ENCODE measurements around the gene RS1. TPM values are rescaled to one million over a fixed set of nuclear protein-coding genes. Genes with fewer than 3 reads are reported as not detected.

Gene RS1
- not detected in 2 replicates for total RNA-seq

DNA sequence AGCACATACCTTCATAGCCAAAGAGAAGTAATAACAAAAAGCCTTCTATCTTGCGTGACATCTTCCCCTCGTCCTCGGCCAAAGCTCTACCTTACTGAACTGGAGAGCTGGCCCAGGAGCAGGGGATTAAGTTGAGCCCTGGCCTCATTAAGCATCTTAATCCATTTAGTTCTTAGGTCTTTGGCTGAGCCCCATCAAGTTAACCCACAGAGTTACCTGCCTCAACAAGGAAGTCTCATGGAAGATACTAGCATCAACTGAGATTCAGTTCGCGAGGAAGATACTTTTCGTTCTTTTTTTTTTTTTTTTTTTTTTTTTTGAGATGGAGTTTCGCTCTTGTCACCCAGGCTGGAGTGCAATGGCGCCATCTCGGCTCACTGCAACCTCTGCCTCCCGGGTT is at the start of gene RS1:
Gene RS1 (minus strand): TSS at position 101 of the 400 bp plus-strand sequence. CDS start 40 bp downstream, at position 61.
- Mint-ChIP-seq H3K4me1 (ENCODE audit: low read depth) (peaks cover 7% of the 10 kb centered on the region), H3K9me3 (no peaks in the 10 kb centered on the region), H3K27me3 (ENCODE audit: low read depth) (peaks cover 4% of the 10 kb centered on the region), H3K27ac (no peak within 1 kb of the TSS), H3K36me3 (ENCODE audit: low read depth) (no peaks in the 10 kb centered on the region), H3K4me3 (ENCODE audit: low read depth) (peak within 1 kb of the TSS; percentile 17)
- intact Hi-C loops (cut with micrococcal nuclease): loop anchor here (10.0 kb wide), 3 partner anchors 213 to 673 kb away; partner anchors contain the start of genes PDHA1 and PHKA2
- no peak for DNase-seq (ENCODE audit: low spot score)

- Mint-ChIP-seq H3K4me3 (ENCODE audit: low read depth) (no peak overlapping the region), H3K27me3 (ENCODE audit: low read depth) (no peaks in the 10 kb centered on the region), H3K27ac (no peak overlapping the region), H3K36me3 (ENCODE audit: low read depth) (no peaks in the 10 kb centered on the region), H3K4me1 (ENCODE audit: low read depth) (no peaks in the 10 kb centered on the region), H3K9me3 (no peaks in the 10 kb centered on the region)
- intact Hi-C loops (cut with micrococcal nuclease): no loop called here
- no peak for DNase-seq (ENCODE audit: low spot score)
Observed at GRCh38 chrX:18719852-18720251, 47.9 kb upstream of the RS1 start.

DNA sequence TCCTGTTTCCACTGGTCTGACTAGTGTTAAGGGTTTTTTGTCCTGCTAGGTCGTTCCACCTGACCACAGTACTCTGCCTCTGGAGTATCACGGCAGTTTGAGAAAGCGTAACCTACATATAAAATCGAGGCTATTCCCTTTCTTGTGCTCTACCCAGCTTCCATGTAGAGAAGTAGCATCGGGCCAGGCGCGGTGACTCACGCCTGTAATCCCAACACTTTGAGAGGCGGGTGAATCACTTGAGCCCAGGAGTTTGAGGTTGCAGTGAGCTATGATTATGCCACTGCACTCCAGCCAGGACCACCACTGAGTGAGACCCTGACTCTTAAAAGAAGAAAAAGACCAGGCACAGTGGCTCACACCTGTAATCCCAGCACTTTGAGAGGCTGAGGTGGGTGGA is 43.0 kb upstream of the RS1 start:
- DNase-seq (ENCODE audit: low spot score): no peak
- intact Hi-C loops (cut with micrococcal nuclease): no loop called here
- H3K27ac Mint-ChIP-seq: no peak overlapping the region
- no peaks in the 10 kb centered on the region for H3K4me1 Mint-ChIP-seq (ENCODE audit: low read depth)
- H3K4me3 Mint-ChIP-seq (ENCODE audit: low read depth): no peak overlapping the region
- no peaks in the 10 kb centered on the region for H3K36me3 Mint-ChIP-seq (ENCODE audit: low read depth)
- no peaks in the 10 kb centered on the region for H3K9me3 Mint-ChIP-seq
- no peaks in the 10 kb centered on the region for H3K27me3 Mint-ChIP-seq (ENCODE audit: low read depth)

- H3K36me3 Mint-ChIP-seq (ENCODE audit: low read depth): no peaks in the 10 kb centered on the region
- H3K4me3 Mint-ChIP-seq (ENCODE audit: low read depth): no peak overlapping the region
- H3K27me3 Mint-ChIP-seq (ENCODE audit: low read depth): peaks cover 1% of the 10 kb centered on the region
- intact Hi-C loops (cut with micrococcal nuclease): no loop called here
- H3K4me1 Mint-ChIP-seq (ENCODE audit: low read depth): no peaks in the 10 kb centered on the region
- no peaks in the 10 kb centered on the region for H3K9me3 Mint-ChIP-seq
- no peak for DNase-seq (ENCODE audit: low spot score)
- H3K27ac Mint-ChIP-seq: no peak overlapping the region
Observed at GRCh38 chrX:18709833-18710232, 37.9 kb upstream of the RS1 start.

DNA sequence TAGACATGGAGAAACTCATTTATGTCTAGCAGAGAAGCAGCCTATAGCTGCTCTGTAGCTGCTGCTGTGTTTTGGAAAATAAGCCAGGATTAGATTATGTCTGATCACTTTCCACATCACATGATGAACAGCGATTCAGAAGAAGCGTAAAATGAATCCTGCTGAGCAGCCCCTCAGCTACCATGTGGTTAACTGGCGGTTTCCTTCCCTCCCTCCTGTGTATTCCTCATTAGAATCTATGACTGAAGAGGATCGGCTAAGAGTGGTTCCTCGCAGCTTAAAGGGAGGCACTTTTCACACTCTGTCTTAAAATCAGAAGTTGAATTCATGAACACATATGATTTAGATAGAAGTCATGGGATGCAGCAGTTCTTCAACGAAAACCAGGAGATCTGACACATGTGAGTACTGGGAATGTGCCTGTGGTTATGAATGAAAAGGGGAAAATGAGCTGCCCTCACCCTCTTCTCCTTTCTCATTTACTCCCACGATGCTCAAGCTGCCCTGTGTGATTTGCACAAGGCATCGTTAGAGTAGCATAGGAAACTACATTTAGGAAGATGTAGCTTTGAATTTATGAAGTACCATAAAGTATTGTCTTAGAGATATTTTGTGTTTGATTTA is 35.6 kb upstream of the RS1 start, which contains the start of gene PPEF1:
Gene PPEF1 (plus strand): TSS at position 220 of the 624 bp plus-strand sequence. CDS start 136 bp downstream, at position 356.
- H3K27me3 Mint-ChIP-seq (ENCODE audit: low read depth): peaks cover 1% of the 10 kb centered on the region
- H3K36me3 Mint-ChIP-seq (ENCODE audit: low read depth): no peaks in the 10 kb centered on the region
- H3K4me3 Mint-ChIP-seq (ENCODE audit: low read depth): no peak within 1 kb of the TSS
- no peak for DNase-seq (ENCODE audit: low spot score)
- intact Hi-C loops (cut with micrococcal nuclease): no loop called here
- no peaks in the 10 kb centered on the region for H3K4me1 Mint-ChIP-seq (ENCODE audit: low read depth)
- H3K27ac Mint-ChIP-seq: no peak within 1 kb of the TSS
- H3K9me3 Mint-ChIP-seq: no peaks in the 10 kb centered on the region

- intact Hi-C loops (cut with micrococcal nuclease): no loop called here
- Mint-ChIP-seq H3K9me3 (no peaks in the 10 kb centered on the region), H3K36me3 (ENCODE audit: low read depth) (no peaks in the 10 kb centered on the region), H3K27ac (no peak overlapping the region), H3K4me3 (ENCODE audit: low read depth) (no peak overlapping the region), H3K27me3 (ENCODE audit: low read depth) (no peaks in the 10 kb centered on the region), H3K4me1 (ENCODE audit: low read depth) (no peaks in the 10 kb centered on the region)
- no peak for DNase-seq (ENCODE audit: low spot score)
Observed at GRCh38 chrX:18702362-18703195, 30.7 kb upstream of the RS1 start.

GRCh38 chrX:18701621-18702361 is 29.9 kb upstream of the RS1 start:
- no peak for DNase-seq (ENCODE audit: low spot score)
- Mint-ChIP-seq H3K9me3 (no peaks in the 10 kb centered on the region), H3K4me1 (ENCODE audit: low read depth) (no peaks in the 10 kb centered on the region), H3K36me3 (ENCODE audit: low read depth) (no peaks in the 10 kb centered on the region), H3K27me3 (ENCODE audit: low read depth) (no peaks in the 10 kb centered on the region), H3K27ac (no peak overlapping the region), H3K4me3 (ENCODE audit: low read depth) (no peak overlapping the region)
- intact Hi-C loops (cut with micrococcal nuclease): no loop called here

GRCh38 chrX:18698737-18699650 is 27.1 kb upstream of the RS1 start:
- Mint-ChIP-seq H3K27me3 (ENCODE audit: low read depth) (no peaks in the 10 kb centered on the region), H3K4me3 (ENCODE audit: low read depth) (no peak overlapping the region), H3K9me3 (no peaks in the 10 kb centered on the region), H3K27ac (no peak overlapping the region), H3K36me3 (ENCODE audit: low read depth) (no peaks in the 10 kb centered on the region), H3K4me1 (ENCODE audit: low read depth) (no peaks in the 10 kb centered on the region)
- intact Hi-C loops (cut with micrococcal nuclease): no loop called here
- no peak for DNase-seq (ENCODE audit: low spot score)

GRCh38 chrX:18696653-18697052 is 24.7 kb upstream of the RS1 start:
- H3K36me3 Mint-ChIP-seq (ENCODE audit: low read depth): no peaks in the 10 kb centered on the region

DNA sequence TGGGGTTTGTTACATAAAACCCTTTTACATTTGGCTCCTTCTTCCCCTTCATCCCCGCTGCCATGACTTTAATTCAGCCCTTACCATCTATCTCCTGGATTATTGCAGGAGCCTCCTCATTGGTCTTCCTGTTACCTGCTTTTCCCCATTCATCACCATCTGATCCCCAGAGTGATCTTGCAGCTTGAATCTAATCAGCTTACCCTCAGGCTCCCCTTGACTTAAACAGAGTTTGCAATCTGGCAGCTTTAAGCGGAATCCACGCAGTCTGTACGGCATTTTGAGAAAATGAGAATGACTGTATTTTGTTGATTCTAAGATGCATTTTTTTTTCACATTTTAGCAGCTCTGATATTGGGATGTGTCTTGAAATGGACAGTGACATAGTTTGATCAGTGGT is 20.6 kb upstream of the RS1 start:
- DNase-seq (ENCODE audit: low spot score): no peak
- Mint-ChIP-seq H3K27me3 (ENCODE audit: low read depth) (no peaks in the 10 kb centered on the region), H3K36me3 (ENCODE audit: low read depth) (no peaks in the 10 kb centered on the region), H3K27ac (no peak overlapping the region), H3K4me3 (ENCODE audit: low read depth) (no peak overlapping the region), H3K4me1 (ENCODE audit: low read depth) (no peaks in the 10 kb centered on the region), H3K9me3 (no peaks in the 10 kb centered on the region)
- intact Hi-C loops (cut with micrococcal nuclease): no loop called here

More at GRCh38 chrX:18696653-18697052, 24.7 kb upstream of the RS1 start:
- no peaks in the 10 kb centered on the region for H3K27me3 Mint-ChIP-seq (ENCODE audit: low read depth)
- DNase-seq (ENCODE audit: low spot score): no peak
- H3K4me1 Mint-ChIP-seq (ENCODE audit: low read depth): no peaks in the 10 kb centered on the region
- no peaks in the 10 kb centered on the region for H3K9me3 Mint-ChIP-seq
- no peak overlapping the region for H3K27ac Mint-ChIP-seq
- intact Hi-C loops (cut with micrococcal nuclease): no loop called here
- H3K4me3 Mint-ChIP-seq (ENCODE audit: low read depth): no peak overlapping the region

GRCh38 chrX:18691431-18691830 is 19.5 kb upstream of the RS1 start:
- no peaks in the 10 kb centered on the region for H3K9me3 Mint-ChIP-seq
- intact Hi-C loops (cut with micrococcal nuclease): no loop called here
- H3K36me3 Mint-ChIP-seq (ENCODE audit: low read depth): no peaks in the 10 kb centered on the region
- no peak overlapping the region for H3K4me3 Mint-ChIP-seq (ENCODE audit: low read depth)
- DNase-seq (ENCODE audit: low spot score): no peak
- no peaks in the 10 kb centered on the region for H3K27me3 Mint-ChIP-seq (ENCODE audit: low read depth)
- no peaks in the 10 kb centered on the region for H3K4me1 Mint-ChIP-seq (ENCODE audit: low read depth)
- no peak overlapping the region for H3K27ac Mint-ChIP-seq

GRCh38 chrX:18687856-18688495 is 16.1 kb upstream of the RS1 start:
- intact Hi-C loops (cut with micrococcal nuclease): no loop called here
- H3K27me3 Mint-ChIP-seq (ENCODE audit: low read depth): no peaks in the 10 kb centered on the region
- no peak overlapping the region for H3K4me3 Mint-ChIP-seq (ENCODE audit: low read depth)
- no peaks in the 10 kb centered on the region for H3K4me1 Mint-ChIP-seq (ENCODE audit: low read depth)
- DNase-seq (ENCODE audit: low spot score): no peak
- no peak overlapping the region for H3K27ac Mint-ChIP-seq
- no peaks in the 10 kb centered on the region for H3K36me3 Mint-ChIP-seq (ENCODE audit: low read depth)
- no peaks in the 10 kb centered on the region for H3K9me3 Mint-ChIP-seq

Measured in activated T-helper 2 cell treated with anti-CD3 and anti-CD28 coated beads, Interferon-gamma antibody, Interleukin-2, Interleukin-4, amounts not matched to agents 10 μg/mL and 5 μg/mL and 100 μg/mL, durations not matched to agents 14 hours and 24 hours and 36 hours (primary cell).